DOHH2 (cell line): ENCODE data around the gene TPO.

Experiments
- CTCF ChIP-seq: fragments of 200-600 bp; sonication (generic); IDR thresholded peaks from one replicate; pipeline ENCODE4 v1.5.1; 2014; ENCODE audit warnings: antibody characterized with exemption, mild to moderate bottlenecking, low read depth, low read length; ENCODE audit not compliant: poor library complexity, severe bottlenecking
- EZH2phosphoT487 ChIP-seq: fragments of 200-600 bp; sonication (generic); IDR thresholded peaks from 2 replicates; pipeline ENCODE4 v1.6.1; 2017; ENCODE audit warnings: borderline replicate concordance, mild to moderate bottlenecking, antibody characterized with exemption, low read length, moderate library complexity, mixed read lengths

GRCh38 chr2:1528273-1529064 is 115.2 kb downstream of the TPO start:
- TF ChIP-seq CTCF: no peak
- no peak for TF ChIP-seq EZH2phosphoT487
